ENCODE results near the gene NCAPH2. TPM values are rescaled to one million over a fixed set of nuclear protein-coding genes. Genes with fewer than 3 reads are reported as not detected.

The NCAPH2 gene
- total and polyA plus RNA-seq, 9 of the 15 experiments (the other 6 are each of a cell fraction or from before 2014, with no cell fraction given): 3.6 to 88.6 (median 32.4) TPM

DNA sequence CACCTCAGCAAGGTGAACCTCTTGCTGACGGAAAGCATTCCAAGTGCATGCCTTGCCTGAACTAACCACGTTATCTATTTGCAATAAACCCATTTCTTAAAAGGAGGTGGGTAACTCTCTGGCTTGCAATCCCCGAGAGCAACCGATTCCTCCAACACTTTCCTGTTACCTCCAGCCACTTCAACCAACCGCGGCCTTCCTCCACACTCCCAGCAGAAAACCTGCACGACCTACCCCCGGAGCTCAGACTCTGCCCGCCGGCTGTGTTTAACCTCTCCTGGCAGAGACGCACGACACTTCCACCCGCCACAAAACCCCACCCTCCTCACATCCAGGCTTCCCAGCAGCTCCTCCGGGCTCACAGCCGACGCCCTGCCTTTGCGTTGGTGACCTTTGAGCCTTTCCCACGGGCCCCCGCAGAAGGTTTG, 16.7 kb downstream of the NCAPH2 start:
- peak overlapping the region; percentile 88 for H3K4me2 ChIP-seq (ENCODE audit: insufficient read depth, low read length)
- in situ Hi-C loops (cut with MboI) (loop anchor here (5.0 kb wide), 1 partner anchor 43 kb away; no protein-coding TSS in a partner anchor), intact Hi-C loops (cut with micrococcal nuclease) (loop anchor here (5.0 kb wide), 1 partner anchor 38 kb away; the partner anchor contains the start of gene SYCE3)
- H3K9me3 ChIP-seq (replicated peaks; ENCODE audit: control insufficient read depth, insufficient read depth, low read depth, low read length): no peaks in the 10 kb centered on the region
- H3K4me1 ChIP-seq (replicated peaks in 1 of 2; ENCODE audit: control insufficient read depth in 2 of 2, insufficient read depth in 2 of 2, low read length in 2 of 2): peaks cover 8 to 58% of the 10 kb centered on the region in 2 experiments; a peak in 4 of 5 replicates
- no peak for TF ChIP-seq FOXK2 (conservative IDR thresholded peaks at IDR 0.05 in 1 of 2, IDR thresholded peaks at IDR 0.05 in 1 of 2; ENCODE audit: low read depth in 2 of 2)
- 0 out of 2 replicates have a peak, but pooled peaks have one; percentile 36 for TF ChIP-seq HBP1 (CRISPR knock-in tag; IDR thresholded peaks at IDR 0.05)
- 0 out of 2 replicates have a peak, but pooled peaks have one; percentile 50 for TF ChIP-seq SUPT5H (IDR thresholded peaks at IDR 0.05)
- peak; percentile 13 for TF ChIP-seq KDM5B (IDR thresholded peaks at IDR 0.05; ENCODE audit: insufficient replicate concordance, low read depth, low read length)
- no peak for TF ChIP-seq LARP7 (IDR thresholded peaks at IDR 0.05)
- TF ChIP-seq, protein P1, sequence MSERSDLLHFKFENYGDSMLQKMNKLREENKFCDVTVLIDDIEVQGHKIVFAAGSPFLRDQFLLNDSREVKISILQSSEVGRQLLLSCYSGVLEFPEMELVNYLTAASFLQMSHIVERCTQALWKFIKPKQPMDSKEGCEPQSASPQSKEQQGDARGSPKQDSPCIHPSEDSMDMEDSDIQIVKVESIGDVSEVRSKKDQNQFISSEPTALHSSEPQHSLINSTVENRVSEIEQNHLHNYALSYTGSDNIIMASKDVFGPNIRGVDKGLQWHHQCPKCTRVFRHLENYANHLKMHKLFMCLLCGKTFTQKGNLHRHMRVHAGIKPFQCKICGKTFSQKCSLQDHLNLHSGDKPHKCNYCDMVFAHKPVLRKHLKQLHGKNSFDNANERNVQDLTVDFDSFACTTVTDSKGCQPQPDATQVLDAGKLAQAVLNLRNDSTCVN (CRISPR knock-in tag; IDR thresholded peaks at IDR 0.05): 0 out of 2 replicates have a peak, but pooled peaks have one; percentile 5
- ATAC-seq (peak; percentile 5; the same call in 2 of the 3 replicates), FAIRE-seq (no peak), DNase-seq (ENCODE audit: extremely low read depth in 1 of 4, low spot score in 3 of 4) (no peak)
- ChIA-PET POLR2A (interaction anchor here (0.6 to 5.3 kb wide), 6 partner anchors 14 to 282 kb away, joined by 3 to 65 read pairs (median 4); partner anchors contain the start of genes CHKB, KLHDC7B, LMF2 and NCAPH2), CTCF (ENCODE audit: low intra/inter-chr PET ratio) (no interaction called here)
- no peaks in the 10 kb centered on the region for H3K27me3 ChIP-seq (ENCODE audit: control insufficient read depth in 2 of 2, insufficient read depth in 2 of 2, low read length in 2 of 2)
- 2% methylated on average over 15 of the region's 19 CpGs for WGBS (ENCODE audit: insufficient coverage, low coverage, missing lambda C conversion rate)
- H3K9me1 ChIP-seq (ENCODE audit: control insufficient read depth, insufficient read depth, low read length): no peaks in the 10 kb centered on the region
- no TSS peak for BruUV-seq (replicated peaks)
- peak overlapping the region; percentile 86 to 96 for H3K9ac ChIP-seq (ENCODE audit: insufficient read depth in 1 of 2, low read depth in 2 of 2, low read length in 2 of 2)
- H3K4me3 ChIP-seq: peak overlapping the region; percentile 71
- H4K20me1 ChIP-seq (replicated peaks; ENCODE audit: control insufficient read depth, insufficient read depth, low read length): peaks cover 12% of the 10 kb centered on the region; the same call in 1 of the 2 replicates
- peak overlapping the region; percentile 89 for H3K27ac ChIP-seq (ENCODE audit: extremely low read depth, low read depth, low read length)
- peaks cover 40% of the 10 kb centered on the region; the same call in 1 of the 3 replicates for H3K36me3 ChIP-seq (ENCODE audit: control insufficient read depth, insufficient read depth, low read length)
- H3K79me2 ChIP-seq (ENCODE audit: control insufficient read depth, insufficient read depth, low read length): peaks cover 34% of the 10 kb centered on the region
- no peak overlapping the region for H2AFZ ChIP-seq (ENCODE audit: low read depth, low read length)
